K562 (cell line): Measurements from ENCODE around the gene PRODH. TPM values are rescaled to one million over a fixed set of nuclear protein-coding genes. Genes with fewer than 3 reads are reported as not detected.

Experiments
- BRF1 ChIP-seq: IDR thresholded peaks from 3 replicates; pipeline ENCODE4 v1.6.1; 2011; ENCODE audit warnings: borderline replicate concordance, mild to moderate bottlenecking; ENCODE audit not compliant: insufficient read length; ENCODE audit errors: extremely low read depth
- ELF2 ChIP-seq: fragments of 250-450 bp; sonication (Bioruptor Pico); IDR thresholded peaks from 2 replicates; pipeline ENCODE4 v1.5.0; 2021; ENCODE audit warnings: mild to moderate bottlenecking
- ETV1 ChIP-seq: fragments of 450-650 bp; conservative IDR thresholded peaks from 2 replicates; pipeline ENCODE4 v1.6.1; 2016; ENCODE audit warnings: missing genetic modification characterization, control low read depth, low read depth, missing compliant biosample characterization
- HMG20B ChIP-seq: fragments of 250-450 bp; sonication (Bioruptor Pico); IDR thresholded peaks from 2 replicates; pipeline ENCODE4 v1.5.0; 2021; ENCODE audit warnings: mild to moderate bottlenecking
- HOXB6 ChIP-seq: fragments of 250-450 bp; sonication (Bioruptor Pico); IDR thresholded peaks from 2 replicates; pipeline ENCODE4 v1.5.1; 2022; ENCODE audit warnings: mild to moderate bottlenecking, borderline replicate concordance
- KDM5B ChIP-seq: fragments of 200-600 bp; sonication (generic); IDR thresholded peaks from 2 replicates; pipeline ENCODE4 v1.6.1; 2012; ENCODE audit warnings: low read depth, mild to moderate bottlenecking, moderate library complexity, low read length, control low read depth, inconsistent platforms; ENCODE audit not compliant: insufficient replicate concordance
- MEF2A ChIP-seq: IDR thresholded peaks from 2 replicates; pipeline ENCODE4 v1.6.1; 2011; ENCODE audit warnings: low read depth, mild to moderate bottlenecking, low read length, moderate library complexity; ENCODE audit not compliant: control insufficient read depth
- MTA2 ChIP-seq: fragments of 450-650 bp; IDR thresholded peaks from 2 replicates; pipeline ENCODE4 v1.6.1; 2016; ENCODE audit warnings: low read depth
- PYGO2 ChIP-seq: fragments of 450-650 bp; IDR thresholded peaks from 2 replicates; pipeline ENCODE4 v1.6.1; 2016; ENCODE audit warnings: mild to moderate bottlenecking, missing genetic modification characterization, moderate library complexity, missing compliant biosample characterization
- STAG1 ChIP-seq: sonication (generic); formaldehyde crosslinking; IDR thresholded peaks from 2 replicates; pipeline ENCODE4 v1.5.0; 2020; ENCODE audit warnings: missing genetic modification reagents, borderline replicate concordance
- TFAM ChIP-seq: fragments of 250-450 bp; sonication (Bioruptor Pico); conservative IDR thresholded peaks from 2 replicates; pipeline ENCODE4 v1.5.0; 2021; ENCODE audit warnings: mild to moderate bottlenecking, moderate library complexity
- ZBTB17 ChIP-seq: fragments of 450-650 bp; formaldehyde crosslinking; IDR thresholded peaks from 2 replicates; pipeline ENCODE4 v1.4.0; 2020; ENCODE audit warnings: mild to moderate bottlenecking
- ZC3H4 ChIP-seq: sonication (generic); formaldehyde crosslinking; IDR thresholded peaks from 2 replicates; pipeline ENCODE4 v1.9.0; 2021; ENCODE audit warnings: missing genetic modification reagents, borderline replicate concordance
- ZNF124 ChIP-seq: sonication (generic); formaldehyde crosslinking; IDR thresholded peaks from 2 replicates; pipeline ENCODE4 v1.8.1; 2022; ENCODE audit warnings: missing genetic modification reagents
- ZNF354B ChIP-seq: fragments of 250-450 bp; sonication (Bioruptor Pico); IDR thresholded peaks from 2 replicates; pipeline ENCODE4 v1.4.0; 2020
- ZNF445 ChIP-seq: fragments of 250-450 bp; sonication (Bioruptor Pico); IDR thresholded peaks from 2 replicates; pipeline ENCODE4 v1.4.0; 2020; ENCODE audit warnings: low read depth, mild to moderate bottlenecking, moderate library complexity
- ZNF57 ChIP-seq: fragments of 450-650 bp; formaldehyde crosslinking; IDR thresholded peaks from 2 replicates; pipeline ENCODE4 v1.4.0; 2020; ENCODE audit warnings: mild to moderate bottlenecking, moderate library complexity
- polyA plus RNA-seq, 8 experiments: library from polyadenylated mRNA; depleted of rRNA in 4 of 8; stranded (reverse) in 5 of 8; unstranded in 3 of 8; fragments of >200 nt; fragmentation: Nextera tagmentation in 2 of 8; fragmentation: Illumina TruSeq in 1 of 8; extraction: Ambion mirVana in 2 of 8; extraction: Trizol in 1 of 8; gene quantifications; 2 replicates each; pipeline versions ENCODE4 v1.2.1 to v1.2.3, GENCODE V29; 2011 to 2014; ENCODE audit warnings: inconsistent platforms in 1 of 8, missing spikeins in 1 of 8
- total RNA-seq, 7 experiments: library from RNA; depleted of rRNA in 6 of 7; stranded (reverse); fragments of >200 nt in 6 of 7; fragmentation: Illumina TruSeq in 2 of 7; extraction: Trizol in 2 of 7; gene quantifications; 2 replicates each; pipeline versions ENCODE4 v1.2.1 to v1.2.3, GENCODE V29; 2011 to 2021; ENCODE audit warnings: low replicate concordance in 1 of 7
- TF ChIP-seq, protein P1 (sequence below): sonication (generic); formaldehyde crosslinking; IDR thresholded peaks from 2 replicates; pipeline ENCODE4 v1.8.0; 2022; ENCODE audit warnings: mild to moderate bottlenecking, missing genetic modification reagents
- TF ChIP-seq, protein P2 (sequence below): fragments of 250-450 bp; sonication (Bioruptor Pico); IDR thresholded peaks from 2 replicates; pipeline ENCODE4 v1.8.0; 2022; ENCODE audit warnings: moderate library complexity, mild to moderate bottlenecking, inconsistent platforms
- TF ChIP-seq, protein P3 (sequence below): sonication (generic); formaldehyde crosslinking; IDR thresholded peaks from 2 replicates; pipeline ENCODE4 v1.8.1; 2023; ENCODE audit warnings: mild to moderate bottlenecking, missing genetic modification reagents
- TF ChIP-seq, protein P4 (sequence below): fragments of 250-450 bp; sonication (Bioruptor Pico); IDR thresholded peaks from 2 replicates; pipeline ENCODE4 v1.6.1; 2021; ENCODE audit warnings: mild to moderate bottlenecking
- TF ChIP-seq, protein P5 (sequence below): fragments of 250-450 bp; sonication (Bioruptor Pico); IDR thresholded peaks from 2 replicates; pipeline ENCODE4 v1.4.0; 2020; ENCODE audit warnings: mild to moderate bottlenecking

Gene PRODH
- total and polyA plus RNA-seq, 9 of the 15 experiments (the other 6 are each of a cell fraction or from before 2014, with no cell fraction given), result 0.07 to 0.11 TPM; not detected in 7

DNA sequence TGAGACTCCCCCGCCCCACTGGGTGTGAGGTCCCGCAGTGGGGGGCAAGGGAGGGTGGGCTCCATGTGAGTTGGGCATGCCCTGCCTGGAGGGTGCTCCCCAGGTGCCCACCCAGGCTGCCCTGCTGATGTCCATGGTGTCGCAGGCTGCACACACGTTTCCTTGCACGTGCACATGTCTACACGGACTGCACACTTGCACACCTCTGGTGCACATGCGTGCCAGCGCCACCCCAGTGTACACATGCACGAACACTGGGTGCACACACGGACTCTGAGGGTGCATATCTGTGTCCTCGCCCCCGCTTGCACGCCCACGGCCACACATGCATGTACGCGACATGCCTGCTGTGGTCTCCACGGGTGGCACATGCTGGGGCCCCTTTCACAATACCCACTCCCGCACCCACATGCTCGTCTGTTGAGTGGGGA, 35.2 kb upstream of the PRODH start (continued):
- TF ChIP-seq, protein P1, sequence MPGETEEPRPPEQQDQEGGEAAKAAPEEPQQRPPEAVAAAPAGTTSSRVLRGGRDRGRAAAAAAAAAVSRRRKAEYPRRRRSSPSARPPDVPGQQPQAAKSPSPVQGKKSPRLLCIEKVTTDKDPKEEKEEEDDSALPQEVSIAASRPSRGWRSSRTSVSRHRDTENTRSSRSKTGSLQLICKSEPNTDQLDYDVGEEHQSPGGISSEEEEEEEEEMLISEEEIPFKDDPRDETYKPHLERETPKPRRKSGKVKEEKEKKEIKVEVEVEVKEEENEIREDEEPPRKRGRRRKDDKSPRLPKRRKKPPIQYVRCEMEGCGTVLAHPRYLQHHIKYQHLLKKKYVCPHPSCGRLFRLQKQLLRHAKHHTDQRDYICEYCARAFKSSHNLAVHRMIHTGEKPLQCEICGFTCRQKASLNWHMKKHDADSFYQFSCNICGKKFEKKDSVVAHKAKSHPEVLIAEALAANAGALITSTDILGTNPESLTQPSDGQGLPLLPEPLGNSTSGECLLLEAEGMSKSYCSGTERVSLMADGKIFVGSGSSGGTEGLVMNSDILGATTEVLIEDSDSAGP (CRISPR knock-in tag), result peak; percentile 60; the same call in 1 of the 2 replicates
- TF ChIP-seq TFAM, result no peak
- TF ChIP-seq ETV1 (tag), result no peak
- no peak for TF ChIP-seq PYGO2 (tag)
- TF ChIP-seq ZBTB17, result no peak
- no peak for TF ChIP-seq MEF2A
- TF ChIP-seq ZC3H4 (CRISPR knock-in tag), result peak; percentile 90
- TF ChIP-seq ZNF57, result no peak
- TF ChIP-seq HOXB6 (CRISPR knock-in tag), result no peak
- TF ChIP-seq, protein P2, sequence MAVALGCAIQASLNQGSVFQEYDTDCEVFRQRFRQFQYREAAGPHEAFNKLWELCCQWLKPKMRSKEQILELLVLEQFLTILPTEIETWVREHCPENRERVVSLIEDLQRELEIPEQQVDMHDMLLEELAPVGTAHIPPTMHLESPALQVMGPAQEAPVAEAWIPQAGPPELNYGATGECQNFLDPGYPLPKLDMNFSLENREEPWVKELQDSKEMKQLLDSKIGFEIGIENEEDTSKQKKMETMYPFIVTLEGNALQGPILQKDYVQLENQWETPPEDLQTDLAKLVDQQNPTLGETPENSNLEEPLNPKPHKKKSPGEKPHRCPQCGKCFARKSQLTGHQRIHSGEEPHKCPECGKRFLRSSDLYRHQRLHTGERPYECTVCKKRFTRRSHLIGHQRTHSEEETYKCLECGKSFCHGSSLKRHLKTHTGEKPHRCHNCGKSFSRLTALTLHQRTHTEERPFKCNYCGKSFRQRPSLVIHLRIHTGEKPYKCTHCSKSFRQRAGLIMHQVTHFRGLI (CRISPR knock-in tag), result no peak
- TF ChIP-seq, protein P3, sequence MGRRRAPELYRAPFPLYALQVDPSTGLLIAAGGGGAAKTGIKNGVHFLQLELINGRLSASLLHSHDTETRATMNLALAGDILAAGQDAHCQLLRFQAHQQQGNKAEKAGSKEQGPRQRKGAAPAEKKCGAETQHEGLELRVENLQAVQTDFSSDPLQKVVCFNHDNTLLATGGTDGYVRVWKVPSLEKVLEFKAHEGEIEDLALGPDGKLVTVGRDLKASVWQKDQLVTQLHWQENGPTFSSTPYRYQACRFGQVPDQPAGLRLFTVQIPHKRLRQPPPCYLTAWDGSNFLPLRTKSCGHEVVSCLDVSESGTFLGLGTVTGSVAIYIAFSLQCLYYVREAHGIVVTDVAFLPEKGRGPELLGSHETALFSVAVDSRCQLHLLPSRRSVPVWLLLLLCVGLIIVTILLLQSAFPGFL, result no peak
- TF ChIP-seq MTA2, result no peak
- no peak for TF ChIP-seq KDM5B
- no peak for TF ChIP-seq ZNF354B (CRISPR knock-in tag)
- no peak for TF ChIP-seq BRF1
- no peak for TF ChIP-seq HMG20B (CRISPR knock-in tag)
- TF ChIP-seq ZNF124 (CRISPR knock-in tag), result no peak; the same call in 1 of the 2 replicates
- peak; percentile 37 for TF ChIP-seq STAG1
- TF ChIP-seq ELF2 (CRISPR knock-in tag), result no peak
- TF ChIP-seq, protein P4, sequence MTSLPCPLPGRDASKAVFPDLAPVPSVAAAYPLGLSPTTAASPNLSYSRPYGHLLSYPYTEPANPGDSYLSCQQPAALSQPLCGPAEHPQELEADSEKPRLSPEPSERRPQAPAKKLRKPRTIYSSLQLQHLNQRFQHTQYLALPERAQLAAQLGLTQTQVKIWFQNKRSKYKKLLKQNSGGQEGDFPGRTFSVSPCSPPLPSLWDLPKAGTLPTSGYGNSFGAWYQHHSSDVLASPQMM (CRISPR knock-in tag), result no peak
- no peak for TF ChIP-seq ZNF445 (CRISPR knock-in tag)
- TF ChIP-seq, protein P5, sequence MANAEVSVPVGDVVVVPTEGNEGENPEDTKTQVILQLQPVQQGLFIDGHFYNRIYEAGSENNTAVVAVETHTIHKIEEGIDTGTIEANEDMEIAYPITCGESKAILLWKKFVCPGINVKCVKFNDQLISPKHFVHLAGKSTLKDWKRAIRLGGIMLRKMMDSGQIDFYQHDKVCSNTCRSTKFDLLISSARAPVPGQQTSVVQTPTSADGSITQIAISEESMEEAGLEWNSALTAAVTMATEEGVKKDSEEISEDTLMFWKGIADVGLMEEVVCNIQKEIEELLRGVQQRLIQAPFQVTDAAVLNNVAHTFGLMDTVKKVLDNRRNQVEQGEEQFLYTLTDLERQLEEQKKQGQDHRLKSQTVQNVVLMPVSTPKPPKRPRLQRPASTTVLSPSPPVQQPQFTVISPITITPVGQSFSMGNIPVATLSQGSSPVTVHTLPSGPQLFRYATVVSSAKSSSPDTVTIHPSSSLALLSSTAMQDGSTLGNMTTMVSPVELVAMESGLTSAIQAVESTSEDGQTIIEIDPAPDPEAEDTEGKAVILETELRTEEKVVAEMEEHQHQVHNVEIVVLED (CRISPR knock-in tag), result no peak
